ENCODE results near the gene BPGM. TPM values are rescaled to one million over a fixed set of nuclear protein-coding genes. Genes with fewer than 3 reads are reported as not detected.

Gene BPGM
- total and polyA plus RNA-seq, 9 of the 15 experiments (the other 6 are each of a cell fraction or from before 2014, with no cell fraction given), result 14.1 to 46.1 (median 21.2) TPM

DNA sequence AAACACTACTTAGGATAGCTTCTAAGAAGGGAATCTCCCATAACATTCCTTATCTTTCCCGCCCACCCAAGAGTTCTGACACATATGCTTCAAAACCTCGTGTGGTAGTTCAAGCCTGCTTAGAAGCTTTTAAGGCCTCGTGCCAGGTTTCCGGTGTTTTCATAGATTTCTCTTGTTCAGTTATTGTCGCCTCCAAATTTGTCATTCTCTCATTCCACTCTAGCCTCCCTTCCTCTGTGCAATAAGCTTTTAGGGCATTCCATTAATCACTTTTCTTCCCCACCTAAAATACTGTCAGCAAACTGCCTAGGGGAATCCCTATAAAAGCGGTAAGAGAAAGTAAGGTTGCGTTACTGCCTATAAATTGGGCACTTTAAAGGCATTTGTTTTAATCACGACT, 718 bp upstream of the BPGM start (continued):
- TF ChIP-seq, protein P1, sequence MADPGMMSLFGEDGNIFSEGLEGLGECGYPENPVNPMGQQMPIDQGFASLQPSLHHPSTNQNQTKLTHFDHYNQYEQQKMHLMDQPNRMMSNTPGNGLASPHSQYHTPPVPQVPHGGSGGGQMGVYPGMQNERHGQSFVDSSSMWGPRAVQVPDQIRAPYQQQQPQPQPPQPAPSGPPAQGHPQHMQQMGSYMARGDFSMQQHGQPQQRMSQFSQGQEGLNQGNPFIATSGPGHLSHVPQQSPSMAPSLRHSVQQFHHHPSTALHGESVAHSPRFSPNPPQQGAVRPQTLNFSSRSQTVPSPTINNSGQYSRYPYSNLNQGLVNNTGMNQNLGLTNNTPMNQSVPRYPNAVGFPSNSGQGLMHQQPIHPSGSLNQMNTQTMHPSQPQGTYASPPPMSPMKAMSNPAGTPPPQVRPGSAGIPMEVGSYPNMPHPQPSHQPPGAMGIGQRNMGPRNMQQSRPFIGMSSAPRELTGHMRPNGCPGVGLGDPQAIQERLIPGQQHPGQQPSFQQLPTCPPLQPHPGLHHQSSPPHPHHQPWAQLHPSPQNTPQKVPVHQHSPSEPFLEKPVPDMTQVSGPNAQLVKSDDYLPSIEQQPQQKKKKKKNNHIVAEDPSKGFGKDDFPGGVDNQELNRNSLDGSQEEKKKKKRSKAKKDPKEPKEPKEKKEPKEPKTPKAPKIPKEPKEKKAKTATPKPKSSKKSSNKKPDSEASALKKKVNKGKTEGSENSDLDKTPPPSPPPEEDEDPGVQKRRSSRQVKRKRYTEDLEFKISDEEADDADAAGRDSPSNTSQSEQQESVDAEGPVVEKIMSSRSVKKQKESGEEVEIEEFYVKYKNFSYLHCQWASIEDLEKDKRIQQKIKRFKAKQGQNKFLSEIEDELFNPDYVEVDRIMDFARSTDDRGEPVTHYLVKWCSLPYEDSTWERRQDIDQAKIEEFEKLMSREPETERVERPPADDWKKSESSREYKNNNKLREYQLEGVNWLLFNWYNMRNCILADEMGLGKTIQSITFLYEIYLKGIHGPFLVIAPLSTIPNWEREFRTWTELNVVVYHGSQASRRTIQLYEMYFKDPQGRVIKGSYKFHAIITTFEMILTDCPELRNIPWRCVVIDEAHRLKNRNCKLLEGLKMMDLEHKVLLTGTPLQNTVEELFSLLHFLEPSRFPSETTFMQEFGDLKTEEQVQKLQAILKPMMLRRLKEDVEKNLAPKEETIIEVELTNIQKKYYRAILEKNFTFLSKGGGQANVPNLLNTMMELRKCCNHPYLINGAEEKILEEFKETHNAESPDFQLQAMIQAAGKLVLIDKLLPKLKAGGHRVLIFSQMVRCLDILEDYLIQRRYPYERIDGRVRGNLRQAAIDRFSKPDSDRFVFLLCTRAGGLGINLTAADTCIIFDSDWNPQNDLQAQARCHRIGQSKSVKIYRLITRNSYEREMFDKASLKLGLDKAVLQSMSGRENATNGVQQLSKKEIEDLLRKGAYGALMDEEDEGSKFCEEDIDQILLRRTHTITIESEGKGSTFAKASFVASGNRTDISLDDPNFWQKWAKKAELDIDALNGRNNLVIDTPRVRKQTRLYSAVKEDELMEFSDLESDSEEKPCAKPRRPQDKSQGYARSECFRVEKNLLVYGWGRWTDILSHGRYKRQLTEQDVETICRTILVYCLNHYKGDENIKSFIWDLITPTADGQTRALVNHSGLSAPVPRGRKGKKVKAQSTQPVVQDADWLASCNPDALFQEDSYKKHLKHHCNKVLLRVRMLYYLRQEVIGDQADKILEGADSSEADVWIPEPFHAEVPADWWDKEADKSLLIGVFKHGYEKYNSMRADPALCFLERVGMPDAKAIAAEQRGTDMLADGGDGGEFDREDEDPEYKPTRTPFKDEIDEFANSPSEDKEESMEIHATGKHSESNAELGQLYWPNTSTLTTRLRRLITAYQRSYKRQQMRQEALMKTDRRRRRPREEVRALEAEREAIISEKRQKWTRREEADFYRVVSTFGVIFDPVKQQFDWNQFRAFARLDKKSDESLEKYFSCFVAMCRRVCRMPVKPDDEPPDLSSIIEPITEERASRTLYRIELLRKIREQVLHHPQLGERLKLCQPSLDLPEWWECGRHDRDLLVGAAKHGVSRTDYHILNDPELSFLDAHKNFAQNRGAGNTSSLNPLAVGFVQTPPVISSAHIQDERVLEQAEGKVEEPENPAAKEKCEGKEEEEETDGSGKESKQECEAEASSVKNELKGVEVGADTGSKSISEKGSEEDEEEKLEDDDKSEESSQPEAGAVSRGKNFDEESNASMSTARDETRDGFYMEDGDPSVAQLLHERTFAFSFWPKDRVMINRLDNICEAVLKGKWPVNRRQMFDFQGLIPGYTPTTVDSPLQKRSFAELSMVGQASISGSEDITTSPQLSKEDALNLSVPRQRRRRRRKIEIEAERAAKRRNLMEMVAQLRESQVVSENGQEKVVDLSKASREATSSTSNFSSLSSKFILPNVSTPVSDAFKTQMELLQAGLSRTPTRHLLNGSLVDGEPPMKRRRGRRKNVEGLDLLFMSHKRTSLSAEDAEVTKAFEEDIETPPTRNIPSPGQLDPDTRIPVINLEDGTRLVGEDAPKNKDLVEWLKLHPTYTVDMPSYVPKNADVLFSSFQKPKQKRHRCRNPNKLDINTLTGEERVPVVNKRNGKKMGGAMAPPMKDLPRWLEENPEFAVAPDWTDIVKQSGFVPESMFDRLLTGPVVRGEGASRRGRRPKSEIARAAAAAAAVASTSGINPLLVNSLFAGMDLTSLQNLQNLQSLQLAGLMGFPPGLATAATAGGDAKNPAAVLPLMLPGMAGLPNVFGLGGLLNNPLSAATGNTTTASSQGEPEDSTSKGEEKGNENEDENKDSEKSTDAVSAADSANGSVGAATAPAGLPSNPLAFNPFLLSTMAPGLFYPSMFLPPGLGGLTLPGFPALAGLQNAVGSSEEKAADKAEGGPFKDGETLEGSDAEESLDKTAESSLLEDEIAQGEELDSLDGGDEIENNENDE (IDR thresholded peaks at IDR 0.05; ENCODE audit: low read depth, low read length), result no peak
- TF ChIP-seq, protein P2, sequence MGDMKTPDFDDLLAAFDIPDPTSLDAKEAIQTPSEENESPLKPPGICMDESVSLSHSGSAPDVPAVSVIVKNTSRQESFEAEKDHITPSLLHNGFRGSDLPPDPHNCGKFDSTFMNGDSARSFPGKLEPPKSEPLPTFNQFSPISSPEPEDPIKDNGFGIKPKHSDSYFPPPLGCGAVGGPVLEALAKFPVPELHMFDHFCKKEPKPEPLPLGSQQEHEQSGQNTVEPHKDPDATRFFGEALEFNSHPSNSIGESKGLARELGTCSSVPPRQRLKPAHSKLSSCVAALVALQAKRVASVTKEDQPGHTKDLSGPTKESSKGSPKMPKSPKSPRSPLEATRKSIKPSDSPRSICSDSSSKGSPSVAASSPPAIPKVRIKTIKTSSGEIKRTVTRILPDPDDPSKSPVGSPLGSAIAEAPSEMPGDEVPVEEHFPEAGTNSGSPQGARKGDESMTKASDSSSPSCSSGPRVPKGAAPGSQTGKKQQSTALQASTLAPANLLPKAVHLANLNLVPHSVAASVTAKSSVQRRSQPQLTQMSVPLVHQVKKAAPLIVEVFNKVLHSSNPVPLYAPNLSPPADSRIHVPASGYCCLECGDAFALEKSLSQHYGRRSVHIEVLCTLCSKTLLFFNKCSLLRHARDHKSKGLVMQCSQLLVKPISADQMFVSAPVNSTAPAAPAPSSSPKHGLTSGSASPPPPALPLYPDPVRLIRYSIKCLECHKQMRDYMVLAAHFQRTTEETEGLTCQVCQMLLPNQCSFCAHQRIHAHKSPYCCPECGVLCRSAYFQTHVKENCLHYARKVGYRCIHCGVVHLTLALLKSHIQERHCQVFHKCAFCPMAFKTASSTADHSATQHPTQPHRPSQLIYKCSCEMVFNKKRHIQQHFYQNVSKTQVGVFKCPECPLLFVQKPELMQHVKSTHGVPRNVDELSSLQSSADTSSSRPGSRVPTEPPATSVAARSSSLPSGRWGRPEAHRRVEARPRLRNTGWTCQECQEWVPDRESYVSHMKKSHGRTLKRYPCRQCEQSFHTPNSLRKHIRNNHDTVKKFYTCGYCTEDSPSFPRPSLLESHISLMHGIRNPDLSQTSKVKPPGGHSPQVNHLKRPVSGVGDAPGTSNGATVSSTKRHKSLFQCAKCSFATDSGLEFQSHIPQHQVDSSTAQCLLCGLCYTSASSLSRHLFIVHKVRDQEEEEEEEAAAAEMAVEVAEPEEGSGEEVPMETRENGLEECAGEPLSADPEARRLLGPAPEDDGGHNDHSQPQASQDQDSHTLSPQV (IDR thresholded peaks at IDR 0.05), result peak; percentile 82
- TF ChIP-seq, protein P3, sequence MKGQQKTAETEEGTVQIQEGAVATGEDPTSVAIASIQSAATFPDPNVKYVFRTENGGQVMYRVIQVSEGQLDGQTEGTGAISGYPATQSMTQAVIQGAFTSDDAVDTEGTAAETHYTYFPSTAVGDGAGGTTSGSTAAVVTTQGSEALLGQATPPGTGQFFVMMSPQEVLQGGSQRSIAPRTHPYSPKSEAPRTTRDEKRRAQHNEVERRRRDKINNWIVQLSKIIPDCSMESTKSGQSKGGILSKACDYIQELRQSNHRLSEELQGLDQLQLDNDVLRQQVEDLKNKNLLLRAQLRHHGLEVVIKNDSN (CRISPR knock-in tag; IDR thresholded peaks at IDR 0.05), result no peak
- TF ChIP-seq, protein P4, sequence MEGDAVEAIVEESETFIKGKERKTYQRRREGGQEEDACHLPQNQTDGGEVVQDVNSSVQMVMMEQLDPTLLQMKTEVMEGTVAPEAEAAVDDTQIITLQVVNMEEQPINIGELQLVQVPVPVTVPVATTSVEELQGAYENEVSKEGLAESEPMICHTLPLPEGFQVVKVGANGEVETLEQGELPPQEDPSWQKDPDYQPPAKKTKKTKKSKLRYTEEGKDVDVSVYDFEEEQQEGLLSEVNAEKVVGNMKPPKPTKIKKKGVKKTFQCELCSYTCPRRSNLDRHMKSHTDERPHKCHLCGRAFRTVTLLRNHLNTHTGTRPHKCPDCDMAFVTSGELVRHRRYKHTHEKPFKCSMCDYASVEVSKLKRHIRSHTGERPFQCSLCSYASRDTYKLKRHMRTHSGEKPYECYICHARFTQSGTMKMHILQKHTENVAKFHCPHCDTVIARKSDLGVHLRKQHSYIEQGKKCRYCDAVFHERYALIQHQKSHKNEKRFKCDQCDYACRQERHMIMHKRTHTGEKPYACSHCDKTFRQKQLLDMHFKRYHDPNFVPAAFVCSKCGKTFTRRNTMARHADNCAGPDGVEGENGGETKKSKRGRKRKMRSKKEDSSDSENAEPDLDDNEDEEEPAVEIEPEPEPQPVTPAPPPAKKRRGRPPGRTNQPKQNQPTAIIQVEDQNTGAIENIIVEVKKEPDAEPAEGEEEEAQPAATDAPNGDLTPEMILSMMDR (IDR thresholded peaks at IDR 0.05 in 2 of 3, conservative IDR thresholded peaks at IDR 0.05 in 1 of 3; ENCODE audit: insufficient read depth in 2 of 3, low read depth in 1 of 3, low read length in 3 of 3), result no peak
- TF ChIP-seq, protein P5, sequence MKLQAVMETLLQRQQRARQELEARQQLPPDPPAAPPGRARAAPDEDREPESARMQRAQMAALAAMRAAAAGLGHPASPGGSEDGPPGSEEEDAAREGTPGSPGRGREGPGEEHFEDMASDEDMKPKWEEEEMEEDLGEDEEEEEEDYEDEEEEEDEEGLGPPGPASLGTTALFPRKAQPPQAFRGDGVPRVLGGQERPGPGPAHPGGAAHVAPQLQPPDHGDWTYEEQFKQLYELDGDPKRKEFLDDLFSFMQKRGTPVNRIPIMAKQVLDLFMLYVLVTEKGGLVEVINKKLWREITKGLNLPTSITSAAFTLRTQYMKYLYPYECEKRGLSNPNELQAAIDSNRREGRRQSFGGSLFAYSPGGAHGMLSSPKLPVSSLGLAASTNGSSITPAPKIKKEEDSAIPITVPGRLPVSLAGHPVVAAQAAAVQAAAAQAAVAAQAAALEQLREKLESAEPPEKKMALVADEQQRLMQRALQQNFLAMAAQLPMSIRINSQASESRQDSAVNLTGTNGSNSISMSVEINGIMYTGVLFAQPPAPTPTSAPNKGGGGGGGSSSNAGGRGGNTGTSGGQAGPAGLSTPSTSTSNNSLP (IDR thresholded peaks at IDR 0.05; ENCODE audit: borderline replicate concordance, low read depth, low read length), result no peak

Measured in K562 (cell line).